Activated CD4-positive, CD25-positive, alpha-beta regulatory T cell (primary cell): ENCODE results near the gene OR11A1.
"Not testable (repeated sequence)": the region's sequence is repeated elsewhere in the genome, so short reads cannot be mapped to it uniquely, and the experiment has no call there.

ENCODE experiments used
- DNase-seq, 4 experiments: peaks; one replicate each; lab custom pipeline; 2025; lab: John Stamatoyannopoulos, UW

The OR11A1 gene

DNA sequence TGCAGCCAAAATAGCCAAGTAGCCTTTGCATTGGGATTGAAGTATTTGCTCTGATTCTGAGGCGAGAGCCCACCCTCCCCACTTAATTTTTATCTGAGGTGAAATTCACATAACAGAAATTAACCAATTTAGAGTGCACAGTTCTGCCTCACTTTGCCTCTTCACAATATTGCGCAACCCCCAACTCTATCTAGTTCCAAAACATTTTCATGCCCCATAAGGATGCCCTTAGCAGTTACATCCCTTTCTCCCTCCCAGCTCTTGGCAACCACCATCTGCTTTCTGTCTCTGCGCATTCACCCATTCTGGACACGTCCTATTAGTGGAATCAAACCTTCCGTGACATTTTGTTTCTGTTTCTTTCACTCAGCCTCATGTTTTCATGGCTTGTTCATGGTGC is 21.9 kb upstream of the OR11A1 start:
- no peak for DNase-seq

DNA sequence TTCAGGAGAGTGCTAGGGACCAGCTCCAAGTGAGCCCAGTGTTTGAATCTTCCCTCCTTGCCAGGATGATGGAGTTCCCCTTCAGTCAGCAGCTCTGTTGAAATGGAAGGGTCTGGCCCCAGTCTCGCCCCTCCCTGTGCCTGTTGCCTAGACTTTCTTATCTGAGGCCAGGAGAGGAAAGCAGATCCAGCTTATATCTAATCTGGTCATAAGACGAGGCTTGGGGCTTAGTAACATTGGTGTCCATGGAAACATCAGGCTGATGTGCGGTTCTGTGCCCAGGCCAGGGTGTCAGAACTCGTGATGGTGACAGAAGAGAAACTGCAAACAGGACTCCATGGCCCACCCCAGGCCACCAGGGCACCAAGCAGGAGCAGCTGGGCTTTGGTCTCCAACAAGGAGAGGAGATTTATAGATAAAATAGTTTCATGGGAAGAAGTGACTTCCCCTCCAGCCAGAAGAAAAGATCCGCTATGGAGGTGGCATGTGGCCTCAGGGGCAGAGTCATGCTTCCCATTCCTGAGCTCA is 21.1 kb upstream of the OR11A1 start:
- no peak for DNase-seq

DNA sequence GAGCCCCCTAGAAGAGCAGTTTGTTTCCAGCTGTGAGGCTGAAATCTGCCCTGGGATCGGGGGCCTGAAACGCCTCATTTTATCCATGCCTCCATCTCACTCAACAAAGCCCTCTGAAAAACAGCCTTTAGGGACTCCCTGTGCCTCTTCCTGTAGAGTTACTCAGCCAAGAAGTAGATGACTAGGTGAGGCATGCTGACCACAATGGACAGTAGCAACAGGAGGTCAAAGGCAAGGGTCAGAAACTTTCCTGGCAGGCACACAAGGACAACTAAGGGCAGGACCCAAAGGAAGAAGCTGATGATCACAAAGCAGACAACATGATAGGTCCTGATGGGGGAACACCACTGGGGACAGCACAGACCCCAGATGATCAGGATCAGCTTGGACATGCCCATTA is 18.1 kb upstream of the OR11A1 start:
- DNase-seq: no peak

DNA sequence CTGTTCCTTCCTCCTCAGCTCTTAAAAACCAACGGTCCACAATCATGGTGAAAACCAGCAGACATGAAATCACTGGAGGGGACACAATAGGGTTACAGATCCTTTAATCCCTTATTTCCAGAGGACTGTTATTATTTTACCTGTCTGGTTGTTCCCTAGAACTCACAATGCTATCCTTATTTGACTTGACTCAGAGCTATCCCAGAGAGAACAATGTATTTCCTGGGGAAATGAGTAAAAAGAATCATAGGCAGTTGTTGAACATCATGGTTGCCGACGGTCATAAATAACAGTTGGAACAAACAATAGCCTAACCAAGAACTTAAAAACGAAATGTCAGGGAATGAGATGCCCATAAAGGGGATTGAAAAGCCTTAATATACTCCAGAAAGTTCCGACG is 9.4 kb upstream of the OR11A1 start:
- DNase-seq: no peak

DNA sequence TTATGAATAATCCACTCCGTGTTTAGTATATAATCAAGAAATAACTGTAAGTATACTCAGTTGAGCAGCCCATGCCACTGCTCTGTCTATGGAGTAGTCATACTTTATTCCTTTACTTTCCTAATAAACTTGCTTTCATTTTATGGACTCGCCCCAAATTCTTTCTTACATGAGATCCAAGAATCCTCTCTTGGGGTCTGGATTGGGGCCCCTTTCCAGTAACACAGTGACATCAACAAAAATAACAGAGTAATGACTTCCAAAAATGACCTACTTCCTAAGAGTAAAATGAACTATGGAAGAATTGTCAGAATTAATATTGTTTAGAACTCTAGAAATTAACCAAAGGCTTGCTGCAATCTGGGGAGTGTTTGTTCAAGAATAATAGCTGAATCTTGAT is 8.9 kb upstream of the OR11A1 start:
- DNase-seq: no peak

DNA sequence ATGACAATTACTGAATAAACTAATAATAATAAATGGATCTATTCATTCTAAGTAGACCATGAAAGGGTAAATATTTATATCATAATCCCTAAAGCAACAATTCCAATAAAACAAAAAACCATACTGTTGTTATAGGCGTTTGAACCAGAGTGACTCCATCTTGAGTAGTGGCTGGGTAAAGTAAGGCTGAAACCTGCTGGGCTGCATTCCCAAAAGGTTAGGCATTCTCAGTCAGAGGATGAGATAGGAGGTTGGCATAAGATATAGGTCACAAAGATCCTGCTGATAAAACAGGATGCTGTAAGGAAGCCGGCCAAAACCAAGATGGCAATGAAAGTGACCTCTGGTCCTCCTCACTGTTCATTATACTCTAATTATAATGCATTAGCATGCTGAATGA is 8.4 kb upstream of the OR11A1 start:
- no peak for DNase-seq

DNA sequence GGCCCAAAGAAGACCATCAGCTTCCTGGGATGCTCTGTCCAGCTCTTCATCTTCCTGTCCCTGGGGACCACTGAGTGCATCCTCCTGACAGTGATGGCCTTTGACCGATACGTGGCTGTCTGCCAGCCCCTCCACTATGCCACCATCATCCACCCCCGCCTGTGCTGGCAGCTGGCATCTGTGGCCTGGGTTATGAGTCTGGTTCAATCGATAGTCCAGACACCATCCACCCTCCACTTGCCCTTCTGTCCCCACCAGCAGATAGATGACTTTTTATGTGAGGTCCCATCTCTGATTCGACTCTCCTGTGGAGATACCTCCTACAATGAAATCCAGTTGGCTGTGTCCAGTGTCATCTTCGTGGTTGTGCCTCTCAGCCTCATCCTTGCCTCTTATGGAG is 5.2 kb upstream of the OR11A1 start:
- DNase-seq: no peak

DNA sequence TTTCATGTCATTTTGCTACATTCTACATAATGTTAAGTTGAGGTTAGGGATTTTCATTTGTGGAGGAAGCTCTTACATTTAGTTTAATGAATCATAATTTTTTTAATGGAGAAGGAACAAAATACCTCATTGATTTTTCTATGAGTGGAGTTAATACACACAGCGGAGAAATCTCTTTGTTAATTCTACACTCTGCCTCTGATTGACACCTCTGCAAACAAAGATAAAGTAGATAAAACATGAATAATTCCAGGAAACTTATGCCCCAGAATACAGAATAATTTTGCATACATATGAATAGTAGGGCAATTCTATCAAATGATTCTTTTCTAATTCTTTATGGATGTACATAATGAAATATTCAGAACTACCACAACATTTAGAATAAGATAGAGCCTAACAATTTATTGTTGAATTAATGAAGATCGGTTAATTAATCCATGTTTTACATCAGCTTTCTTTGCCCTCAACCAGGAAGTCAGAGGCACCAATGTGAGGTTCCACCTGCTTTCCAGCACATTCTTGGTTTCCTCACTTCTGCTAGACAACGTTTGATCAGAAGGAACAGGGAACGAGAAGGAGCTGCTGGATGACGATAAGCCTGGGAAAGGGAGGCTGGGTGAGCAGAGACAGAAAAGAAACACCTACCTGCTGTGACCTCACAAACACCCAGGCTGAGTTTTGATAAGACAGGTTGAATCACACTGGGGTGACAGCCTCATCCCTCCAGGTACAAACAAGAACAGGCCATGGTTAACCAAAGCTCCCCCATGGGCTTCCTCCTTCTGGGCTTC is 4.3 kb upstream of the OR11A1 start:
- no peak for DNase-seq

DNA sequence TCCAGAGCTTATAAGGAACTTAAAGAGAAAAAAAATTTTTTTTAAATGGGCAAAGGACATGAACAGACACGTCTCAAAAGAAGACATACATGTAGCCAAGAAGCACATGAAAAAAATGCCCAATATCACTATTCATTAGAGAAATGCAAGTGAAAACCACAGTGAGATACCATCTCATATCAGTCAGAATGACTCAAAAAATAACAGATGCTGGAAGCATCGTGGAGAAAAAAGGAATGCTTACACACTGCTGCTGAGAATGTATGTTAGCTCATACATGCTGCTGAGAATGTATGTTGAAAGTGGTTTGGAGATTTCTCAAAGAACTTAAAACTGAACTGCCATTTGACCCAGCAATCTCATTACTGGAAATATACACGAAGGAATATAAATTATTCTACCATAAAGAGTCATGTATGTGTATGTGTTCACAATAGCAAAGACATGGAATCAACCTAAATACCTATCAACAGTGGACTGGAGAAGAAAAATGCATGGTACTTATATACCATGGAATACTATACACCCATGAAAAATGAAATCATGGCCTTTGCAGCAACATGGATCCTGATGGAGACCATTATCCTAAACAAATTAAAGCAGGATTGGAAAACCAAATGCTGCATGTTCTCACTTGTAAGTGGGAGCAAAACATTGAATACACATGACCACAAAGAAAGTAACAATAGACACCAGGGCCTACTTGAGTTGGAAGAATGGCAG is 5.2 kb downstream of the OR11A1 start:
- no peak for DNase-seq

DNA sequence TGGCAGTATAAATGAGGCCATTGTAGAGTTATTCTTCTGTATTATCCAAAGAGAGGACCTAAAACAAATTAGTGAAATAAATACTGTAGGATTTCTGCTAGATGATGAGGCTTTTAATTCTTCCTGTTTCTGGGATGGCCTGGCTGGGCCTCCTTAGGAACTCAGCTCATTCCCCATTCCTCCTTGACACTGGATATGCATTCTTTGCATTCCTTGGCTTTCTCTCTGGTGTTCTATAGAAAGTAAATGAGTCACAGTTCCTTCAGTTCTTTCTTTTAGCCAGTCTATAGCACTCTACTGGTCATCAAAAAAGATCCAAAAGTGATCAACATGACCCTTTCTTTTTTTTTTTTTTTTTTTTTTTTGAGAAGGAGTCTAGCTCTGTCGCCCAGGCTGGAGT is 9.2 kb downstream of the OR11A1 start:
- no peak for DNase-seq

DNA sequence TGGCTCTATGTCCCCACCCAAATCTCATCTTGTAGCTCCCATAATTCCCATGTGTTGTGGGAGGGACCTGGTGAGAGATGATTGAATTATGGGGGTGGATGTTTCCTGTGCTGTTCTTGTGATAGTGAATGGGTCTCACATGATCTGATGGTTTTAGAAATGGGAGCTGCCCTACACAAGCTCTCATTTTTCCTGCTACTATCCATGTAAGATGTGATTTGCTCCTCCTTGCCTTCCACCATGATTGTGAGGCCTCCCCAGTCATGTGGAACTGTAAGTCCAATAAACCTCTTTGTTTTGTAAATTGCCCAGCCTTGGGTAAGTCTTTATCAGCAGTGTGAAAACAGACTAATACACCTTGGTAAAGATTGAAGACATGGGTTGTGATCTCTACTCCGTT is 12.8 kb downstream of the OR11A1 start:
- DNase-seq: not testable (repeated sequence)

DNA sequence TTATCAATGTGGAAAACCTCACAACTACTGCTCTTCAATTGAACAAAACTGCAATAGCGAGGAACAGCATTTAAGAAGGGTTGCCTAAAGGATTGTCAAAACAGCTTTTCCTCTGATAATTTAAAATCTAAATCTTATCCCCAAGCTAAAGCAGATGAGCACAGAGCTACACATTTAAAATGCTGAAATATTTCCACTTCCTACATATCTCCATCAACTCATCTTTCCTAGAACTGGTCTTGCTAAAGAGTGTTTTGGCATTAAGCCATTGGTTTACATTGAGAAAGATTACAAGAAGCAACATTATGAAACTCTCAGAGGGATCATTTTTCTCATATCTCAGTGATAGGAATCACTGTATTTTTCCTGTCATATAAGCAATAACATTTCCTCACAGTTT is 14.2 kb downstream of the OR11A1 start:
- DNase-seq: no peak

DNA sequence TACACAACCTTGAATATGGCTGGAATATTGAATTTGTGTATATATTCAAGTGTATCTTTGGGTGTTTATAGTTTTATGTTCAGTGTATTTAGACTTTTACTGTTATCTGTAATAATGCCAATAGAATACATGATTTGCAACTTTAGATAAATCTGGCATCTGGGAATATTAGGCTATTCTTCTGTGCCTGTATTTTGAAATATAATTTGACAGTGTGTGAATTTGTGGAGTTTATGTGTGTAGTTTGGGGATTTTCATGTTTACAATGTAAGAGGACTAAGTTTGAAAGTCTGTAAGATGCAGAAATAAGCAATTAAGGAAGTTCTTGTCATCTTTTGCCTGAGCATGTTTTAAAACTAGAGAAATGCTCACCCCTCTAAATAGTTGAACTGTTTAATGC is 17.9 kb downstream of the OR11A1 start, which contains the start of gene OR10C1:
OR10C1 (plus strand) TSS at position 301 of the 400 bp plus-strand sequence. CDS start 710 bp downstream, outside the sequence.
- DNase-seq: no peak

DNA sequence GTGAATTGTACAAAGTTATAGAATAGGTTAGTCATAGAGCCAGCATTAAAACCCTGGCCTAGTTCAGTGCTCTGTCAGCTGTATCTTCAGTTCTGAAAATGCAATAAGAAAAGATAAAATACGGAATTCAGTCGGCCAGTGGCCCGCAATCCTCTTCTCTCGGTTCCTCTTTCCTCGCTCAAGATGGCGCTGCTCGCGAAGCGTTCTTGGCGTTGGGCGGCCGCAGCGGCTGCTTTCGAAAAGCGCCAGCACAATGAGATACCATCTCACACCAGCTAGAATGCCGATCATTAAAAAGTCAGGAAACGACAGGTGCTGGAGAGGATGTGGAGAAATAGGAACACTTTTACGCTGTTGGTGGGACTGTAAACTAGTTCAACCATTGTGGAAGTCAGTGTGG is 20.1 kb downstream of the OR11A1 start:
- DNase-seq: not testable (repeated sequence)

DNA sequence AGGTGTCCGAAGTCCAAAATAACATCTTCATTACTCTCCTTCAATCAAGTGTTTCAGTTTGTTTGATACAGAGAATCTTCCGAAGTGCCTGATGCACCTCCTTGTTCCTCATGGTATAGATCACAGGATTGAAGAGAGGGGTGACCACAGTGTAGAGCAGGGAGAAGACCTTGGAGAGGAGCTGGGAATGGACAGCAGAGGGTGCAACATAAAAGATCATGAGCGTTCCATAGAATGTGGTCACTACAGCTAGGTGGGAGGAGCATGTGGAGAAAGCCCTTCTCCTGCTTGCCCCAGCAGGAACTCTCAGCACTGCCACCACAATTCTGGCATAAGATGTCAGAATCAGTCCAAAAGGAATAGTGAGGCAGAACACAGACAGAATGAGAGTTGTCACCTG is 30.2 kb downstream of the OR11A1 start:
- no peak for DNase-seq

DNA sequence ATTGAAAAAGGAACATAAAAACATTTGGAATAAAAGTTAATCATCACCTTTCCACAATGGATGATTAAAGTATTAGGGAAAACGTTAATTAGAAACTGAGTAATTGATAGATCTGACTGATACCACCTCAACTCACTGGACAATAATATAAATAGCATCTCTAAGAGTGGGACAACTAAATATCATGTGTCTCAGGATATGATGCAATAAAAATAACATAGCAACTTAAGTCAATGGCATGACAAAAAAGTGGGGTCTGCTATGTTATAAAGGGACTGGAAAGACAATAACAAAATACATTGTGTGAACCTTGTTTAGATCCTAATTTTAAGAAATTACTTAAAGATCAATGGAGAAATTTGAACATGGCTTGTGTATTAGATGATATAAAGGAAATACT is 31.8 kb downstream of the OR11A1 start:
- DNase-seq: no peak

DNA sequence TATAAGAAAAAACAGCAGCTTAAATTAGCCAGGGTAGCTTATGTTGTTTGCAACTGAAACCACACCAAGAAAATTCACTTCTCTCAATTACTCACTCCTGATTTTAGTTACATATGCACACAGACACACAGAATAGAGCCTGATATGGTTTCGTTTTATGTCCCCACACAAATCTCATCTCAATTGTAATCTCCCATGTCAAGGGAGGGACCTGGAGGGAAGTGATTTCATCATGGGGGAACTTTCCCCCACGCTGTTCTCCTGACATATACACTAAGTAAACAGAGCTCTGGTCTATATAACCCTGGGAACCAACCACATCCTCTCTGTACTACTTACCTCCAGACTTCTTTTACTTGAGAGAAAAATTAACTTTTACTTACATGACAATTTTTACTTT is 32.3 kb downstream of the OR11A1 start:
- DNase-seq: no peak

DNA sequence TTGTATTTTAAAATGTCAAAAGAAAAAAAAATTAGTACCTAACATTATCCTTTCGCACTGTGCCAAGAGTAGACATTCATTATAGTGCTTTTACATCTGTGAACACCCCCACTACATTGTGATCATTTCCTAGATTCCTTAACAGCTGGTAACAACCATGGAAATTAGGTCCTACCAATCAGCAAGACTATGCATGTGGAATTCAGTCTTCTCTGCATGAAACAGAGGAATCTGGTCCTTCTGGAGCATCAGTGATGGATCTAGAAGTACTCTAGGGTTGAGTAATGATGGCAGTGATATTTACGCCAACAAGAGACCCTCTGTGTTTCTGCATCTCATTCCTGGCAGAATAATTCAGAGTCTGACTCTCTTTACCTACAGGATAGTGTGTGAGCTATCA is 32.7 kb downstream of the OR11A1 start:
- DNase-seq: no peak

DNA sequence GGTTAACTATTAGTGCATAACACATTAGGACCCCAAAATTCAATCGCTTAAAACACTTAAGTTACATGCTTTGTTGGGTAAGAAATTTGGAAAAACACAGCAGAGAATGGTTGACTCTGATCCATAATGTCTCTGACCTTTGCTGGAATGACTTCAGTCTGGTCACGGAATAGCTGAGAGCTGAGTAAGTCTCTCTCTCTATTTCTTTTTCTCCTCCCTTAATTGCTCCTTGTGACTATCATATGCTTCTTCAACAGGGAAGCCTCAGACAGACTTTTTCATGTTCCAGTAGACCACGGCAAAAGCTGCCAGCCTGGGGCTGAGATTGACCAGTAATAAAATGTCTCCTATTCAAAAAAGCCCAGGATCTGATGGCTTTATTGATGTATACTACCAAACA is 37.4 kb downstream of the OR11A1 start:
- DNase-seq: no peak

DNA sequence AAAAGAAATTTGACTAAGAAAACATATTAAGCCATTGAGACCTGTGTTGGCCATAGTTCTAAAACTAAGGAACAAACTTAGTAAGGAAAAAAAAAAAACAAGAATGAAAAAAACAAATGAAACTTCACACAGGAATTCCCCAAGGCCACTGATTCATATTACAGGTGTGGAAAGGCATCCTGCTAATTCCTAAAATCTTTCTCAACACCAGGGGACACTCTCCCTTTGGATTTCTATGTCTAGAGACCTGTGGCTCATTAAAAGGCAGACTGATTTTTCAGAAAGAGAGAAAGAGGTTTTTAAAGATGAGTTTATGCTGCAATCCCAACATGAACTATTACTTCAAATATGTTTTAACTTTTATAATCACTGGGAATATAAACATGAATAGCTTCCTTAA is 42.3 kb downstream of the OR11A1 start, which contains the start of gene OR12D1:
OR12D1 (plus strand) TSS at position 341 of the 400 bp plus-strand sequence.
- no peak for DNase-seq

DNA sequence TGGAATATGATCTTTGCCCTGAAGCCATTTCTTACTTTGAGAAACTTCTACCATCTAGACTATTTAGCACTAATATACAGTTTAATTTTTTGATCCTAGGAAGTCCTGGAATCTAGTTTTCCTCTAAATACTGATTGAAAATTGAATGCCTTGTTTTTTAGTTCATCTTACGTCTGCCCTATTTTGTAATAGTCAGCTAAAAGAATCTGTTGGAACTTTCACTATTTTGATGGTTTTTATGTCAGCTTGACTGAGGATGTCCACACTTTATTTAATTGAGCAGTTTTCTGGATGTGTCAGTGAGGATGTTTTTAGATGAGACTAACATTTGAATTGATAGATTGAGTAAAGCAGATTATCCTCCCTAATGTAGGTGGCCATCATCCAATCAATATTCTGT is 53.1 kb downstream of the OR11A1 start:
- no peak for DNase-seq

DNA sequence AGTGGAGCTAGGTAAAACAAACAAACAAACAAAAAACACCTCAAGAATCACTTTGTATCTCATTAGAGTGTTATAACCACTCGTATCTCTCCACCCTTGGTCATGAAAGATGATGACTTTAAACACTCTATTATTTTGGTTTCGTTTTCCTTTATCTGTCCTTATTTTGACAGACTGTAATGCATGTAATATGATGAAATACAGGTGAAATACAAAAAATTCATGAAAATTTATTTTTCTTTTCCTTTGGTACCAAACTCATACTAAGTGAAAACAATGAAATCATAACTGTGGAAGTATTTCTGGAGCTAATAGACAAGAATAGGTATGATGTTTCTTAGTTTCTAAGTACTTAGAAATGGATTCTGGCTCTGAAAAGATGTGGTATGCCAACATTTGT is 57.3 kb downstream of the OR11A1 start:
- DNase-seq: no peak

DNA sequence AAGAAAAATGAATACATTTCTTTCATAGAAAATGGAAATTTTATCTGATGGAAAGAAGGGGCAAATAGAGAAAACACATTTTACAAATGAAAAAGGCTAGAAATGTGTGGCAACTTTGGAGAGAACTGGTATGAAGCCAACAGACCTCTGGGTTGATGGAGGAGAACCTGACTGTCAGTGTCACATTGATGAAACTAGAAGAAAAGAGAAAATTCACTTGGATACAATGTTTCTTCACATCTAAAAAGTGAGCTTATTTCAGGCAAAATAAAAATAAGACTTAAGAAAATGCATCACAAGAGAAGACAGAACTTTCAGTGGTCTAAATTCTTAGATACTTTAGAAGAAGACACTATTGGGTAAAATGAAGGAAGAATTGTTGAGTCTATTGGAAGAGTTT is 61.5 kb downstream of the OR11A1 start, which contains the start of gene OR12D2:
OR12D2 (plus strand) TSS at position 301 of the 400 bp plus-strand sequence. CDS start 1,069 bp downstream, outside the sequence.
- no peak for DNase-seq
